HUES6 (cell line): Measurements from ENCODE around the gene NCCRP1.

Source experiments
- H3K27ac ChIP-seq: 2 replicates; pipeline ENCODE4 v1.7.0; 2013; ENCODE audit warnings: low read depth, mild to moderate bottlenecking, low read length, inconsistent platforms
- H3K27me3 ChIP-seq: 2 replicates; pipeline ENCODE4 v1.6.1; 2013; ENCODE audit warnings: low read length; ENCODE audit not compliant: control insufficient read depth, insufficient read depth
- H3K36me3 ChIP-seq: 2 replicates; pipeline ENCODE4 v1.6.1; 2013; ENCODE audit warnings: low read length; ENCODE audit not compliant: control insufficient read depth, insufficient read depth
- H3K4me1 ChIP-seq: 2 replicates; pipeline ENCODE4 v1.6.1; 2013; ENCODE audit warnings: low read length; ENCODE audit not compliant: control insufficient read depth, insufficient read depth
- H3K4me3 ChIP-seq: 2 replicates; pipeline ENCODE4 v1.5.1; 2013; ENCODE audit warnings: low read depth, low read length
- H3K9ac ChIP-seq: one replicate; pipeline ENCODE4 v1.6.1; 2013; ENCODE audit warnings: mild to moderate bottlenecking, low read length
- H3K9me3 ChIP-seq: 2 replicates; pipeline ENCODE4 v1.6.1; 2013; ENCODE audit warnings: low read depth, low read length; ENCODE audit not compliant: control insufficient read depth, insufficient read depth

Gene NCCRP1

GRCh38 chr19:39199025-39199424 lies 2.3 kb downstream of the NCCRP1 start:
- Histone ChIP-seq H3K4me1 (peaks cover 12% of the 10 kb centered on the region), H3K27me3 (peaks cover 82% of the 10 kb centered on the region), H3K9me3 (no peaks in the 10 kb centered on the region)

GRCh38 chr19:39200066-39200802 lies 3.5 kb downstream of the NCCRP1 start:
- no peak overlapping the region for H3K9ac ChIP-seq
- H3K36me3 ChIP-seq = no peaks in the 10 kb centered on the region
- H3K4me1 ChIP-seq = peaks cover 12% of the 10 kb centered on the region
- no peak overlapping the region for H3K27ac ChIP-seq
- H3K9me3 ChIP-seq = no peaks in the 10 kb centered on the region
- H3K27me3 ChIP-seq = peaks cover 89% of the 10 kb centered on the region
- H3K4me3 ChIP-seq = no peak overlapping the region

More at GRCh38 chr19:39199025-39199424, 2.3 kb downstream of the NCCRP1 start:
- H3K36me3 ChIP-seq = no peaks in the 10 kb centered on the region
- no peak overlapping the region for H3K27ac ChIP-seq
- no peak overlapping the region for H3K9ac ChIP-seq
- no peak overlapping the region for H3K4me3 ChIP-seq

GRCh38 chr19:39200803-39201115 lies 4.0 kb downstream of the NCCRP1 start:
- Histone ChIP-seq H3K36me3 (no peaks in the 10 kb centered on the region), H3K27me3 (peaks cover 87% of the 10 kb centered on the region), H3K27ac (no peak overlapping the region), H3K4me1 (peaks cover 12% of the 10 kb centered on the region), H3K4me3 (no peak overlapping the region), H3K9me3 (no peaks in the 10 kb centered on the region), H3K9ac (no peak overlapping the region)

- no peak overlapping the region for H3K27ac ChIP-seq
- H3K9me3 ChIP-seq = no peaks in the 10 kb centered on the region
- no peaks in the 10 kb centered on the region for H3K36me3 ChIP-seq
- peaks cover 70% of the 10 kb centered on the region for H3K27me3 ChIP-seq
- H3K4me3 ChIP-seq = no peak overlapping the region
- peaks cover 5% of the 10 kb centered on the region; the same call in 1 of the 2 replicates for H3K4me1 ChIP-seq
- H3K9ac ChIP-seq = no peak overlapping the region
Measured at GRCh38 chr19:39202998-39203355, 6.2 kb downstream of the NCCRP1 start.

GRCh38 chr19:39203372-39204341 lies 6.9 kb downstream of the NCCRP1 start, which contains the start of gene SYCN:
Gene SYCN, minus strand, starts transcription at chr19:39204263. Its CDS starts 9 bp downstream, at chr19:39204254.
- H3K4me1 ChIP-seq = peaks cover 5% of the 10 kb centered on the region; the same call in 1 of the 2 replicates
- no peak within 1 kb of the TSS for H3K27ac ChIP-seq
- H3K4me3 ChIP-seq = peak within 1 kb of the TSS; percentile 42
- no peaks in the 10 kb centered on the region for H3K9me3 ChIP-seq
- no peak within 1 kb of the TSS for H3K9ac ChIP-seq
- H3K27me3 ChIP-seq = peaks cover 69% of the 10 kb centered on the region
- no peaks in the 10 kb centered on the region for H3K36me3 ChIP-seq

- H3K36me3 ChIP-seq = no peaks in the 10 kb centered on the region
- no peak overlapping the region for H3K4me3 ChIP-seq
- H3K27me3 ChIP-seq = peaks cover 55% of the 10 kb centered on the region
- H3K9me3 ChIP-seq = no peaks in the 10 kb centered on the region
- H3K9ac ChIP-seq = no peak overlapping the region
- no peak overlapping the region for H3K27ac ChIP-seq
- H3K4me1 ChIP-seq = no peaks in the 10 kb centered on the region; the same call in 1 of the 2 replicates
Measured at GRCh38 chr19:39205449-39205764, 8.6 kb downstream of the NCCRP1 start.

- no peak overlapping the region for H3K4me3 ChIP-seq
- H3K4me1 ChIP-seq = no peaks in the 10 kb centered on the region; the same call in 1 of the 2 replicates
- no peak overlapping the region for H3K27ac ChIP-seq
- no peaks in the 10 kb centered on the region for H3K36me3 ChIP-seq
- H3K9ac ChIP-seq = no peak overlapping the region
- H3K27me3 ChIP-seq = peaks cover 48% of the 10 kb centered on the region
- H3K9me3 ChIP-seq = no peaks in the 10 kb centered on the region
Measured at GRCh38 chr19:39206122-39206521, 9.4 kb downstream of the NCCRP1 start.

GRCh38 chr19:39207293-39207836 lies 10.6 kb downstream of the NCCRP1 start:
- H3K9me3 ChIP-seq = no peaks in the 10 kb centered on the region
- no peaks in the 10 kb centered on the region for H3K36me3 ChIP-seq
- H3K9ac ChIP-seq = no peak overlapping the region
- H3K4me1 ChIP-seq = no peaks in the 10 kb centered on the region
- peaks cover 43% of the 10 kb centered on the region for H3K27me3 ChIP-seq
- no peak overlapping the region for H3K27ac ChIP-seq
- H3K4me3 ChIP-seq = no peak overlapping the region

GRCh38 chr19:39208175-39208795 lies 11.5 kb downstream of the NCCRP1 start:
- Histone ChIP-seq H3K4me3 (no peak overlapping the region), H3K27ac (no peak overlapping the region), H3K9me3 (no peaks in the 10 kb centered on the region), H3K9ac (no peak overlapping the region), H3K36me3 (no peaks in the 10 kb centered on the region), H3K4me1 (no peaks in the 10 kb centered on the region), H3K27me3 (peaks cover 34% of the 10 kb centered on the region)

GRCh38 chr19:39209196-39209595 lies 12.4 kb downstream of the NCCRP1 start:
- no peak overlapping the region for H3K27ac ChIP-seq
- H3K9ac ChIP-seq = no peak overlapping the region
- no peaks in the 10 kb centered on the region for H3K36me3 ChIP-seq
- H3K4me3 ChIP-seq = no peak overlapping the region
- no peaks in the 10 kb centered on the region for H3K9me3 ChIP-seq
- peaks cover 25% of the 10 kb centered on the region for H3K27me3 ChIP-seq
- no peaks in the 10 kb centered on the region for H3K4me1 ChIP-seq
